Measurements from ENCODE around the gene DYNC1H1.
"Not testable (repeated sequence)": the region's sequence is repeated elsewhere in the genome, so short reads cannot be mapped to it uniquely, and the experiment has no call there.

Gene DYNC1H1

DNA sequence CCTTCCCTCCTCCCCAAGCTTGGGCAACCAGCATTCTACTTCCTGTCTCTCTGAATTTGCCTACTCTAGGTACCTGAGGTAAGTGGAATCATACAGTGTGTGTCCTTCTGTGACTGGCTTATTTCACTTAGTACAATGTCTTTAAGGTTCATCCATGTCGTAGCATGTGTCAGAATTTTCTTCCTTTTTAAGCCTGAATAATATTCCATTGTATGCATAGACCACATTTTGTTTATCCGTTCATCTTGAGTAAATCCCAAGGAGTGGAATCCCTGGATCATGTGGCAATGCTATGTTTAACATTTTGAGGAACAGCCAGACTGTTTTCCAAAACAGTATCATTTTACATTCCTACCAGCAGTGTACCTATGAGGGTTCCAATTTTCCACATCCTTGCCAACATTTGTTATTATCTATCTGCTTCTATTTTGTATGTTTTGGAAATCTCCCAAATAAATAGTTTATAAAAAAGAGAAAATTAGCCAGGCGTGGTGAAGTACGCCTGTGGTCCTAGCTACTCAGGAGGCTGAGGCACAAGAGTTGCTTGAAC, 110.1 kb downstream of the DYNC1H1 start:
- no peak for DNase-seq

DNA sequence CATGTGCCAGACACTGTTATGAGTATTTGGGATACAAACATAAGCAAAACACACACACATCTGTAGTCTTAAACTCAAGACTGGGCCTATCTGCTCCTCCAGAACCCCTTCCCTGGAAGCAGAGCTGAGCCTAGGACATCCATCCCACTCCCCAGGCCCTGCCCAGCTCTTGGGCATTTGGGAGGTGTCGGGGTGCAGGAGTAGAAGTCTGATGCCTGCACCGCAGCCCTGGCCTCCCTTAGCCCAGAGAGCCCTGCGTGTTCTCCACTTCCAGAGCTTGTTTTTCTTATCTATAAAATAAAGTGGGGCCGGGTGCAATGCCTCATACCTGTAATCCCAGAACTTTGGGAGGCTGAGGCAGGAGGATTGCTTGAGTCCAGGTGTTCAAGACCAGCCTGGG, 110.8 kb downstream of the DYNC1H1 start:
- no peak for DNase-seq

DNA sequence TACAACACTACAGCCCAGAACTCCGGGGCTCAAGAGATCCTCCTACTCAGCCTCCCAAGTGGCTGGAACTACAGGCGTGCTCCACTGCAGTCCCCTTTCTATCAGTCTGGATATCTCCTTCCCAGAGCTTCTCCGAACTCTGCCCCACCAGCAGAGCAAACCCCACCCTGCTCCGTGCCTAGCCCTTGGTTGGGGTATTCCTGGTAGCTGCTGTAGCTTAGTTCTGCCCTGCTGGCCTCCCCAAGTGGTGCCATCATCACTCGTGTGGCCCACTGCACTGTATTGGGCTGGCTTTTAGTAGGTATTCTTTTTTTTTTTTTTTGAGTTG, 113.0 kb downstream of the DYNC1H1 start:
- no peak for DNase-seq

DNA sequence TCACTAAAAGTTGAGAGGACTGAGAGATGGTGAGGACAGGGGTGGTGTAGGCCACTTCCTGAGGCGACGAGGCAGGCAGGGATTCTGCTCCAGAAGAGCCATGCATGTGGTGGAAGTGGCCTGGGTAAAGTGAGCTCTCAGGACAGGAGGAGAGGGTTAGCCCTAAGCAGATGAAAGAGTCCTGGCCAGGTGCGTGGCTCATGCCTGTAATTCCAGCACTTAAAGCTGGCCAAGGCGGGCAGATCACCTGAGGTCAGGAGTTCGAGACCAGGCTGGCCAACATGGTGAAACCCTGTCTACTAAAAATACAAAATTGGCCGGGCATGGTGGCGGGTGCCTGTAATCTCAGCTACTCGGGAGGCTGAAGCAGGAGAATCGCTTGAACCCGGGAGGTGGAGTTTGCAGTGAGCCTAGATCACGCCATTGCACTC, 114.0 kb downstream of the DYNC1H1 start:
- DNase-seq: not testable (repeated sequence)

DNA sequence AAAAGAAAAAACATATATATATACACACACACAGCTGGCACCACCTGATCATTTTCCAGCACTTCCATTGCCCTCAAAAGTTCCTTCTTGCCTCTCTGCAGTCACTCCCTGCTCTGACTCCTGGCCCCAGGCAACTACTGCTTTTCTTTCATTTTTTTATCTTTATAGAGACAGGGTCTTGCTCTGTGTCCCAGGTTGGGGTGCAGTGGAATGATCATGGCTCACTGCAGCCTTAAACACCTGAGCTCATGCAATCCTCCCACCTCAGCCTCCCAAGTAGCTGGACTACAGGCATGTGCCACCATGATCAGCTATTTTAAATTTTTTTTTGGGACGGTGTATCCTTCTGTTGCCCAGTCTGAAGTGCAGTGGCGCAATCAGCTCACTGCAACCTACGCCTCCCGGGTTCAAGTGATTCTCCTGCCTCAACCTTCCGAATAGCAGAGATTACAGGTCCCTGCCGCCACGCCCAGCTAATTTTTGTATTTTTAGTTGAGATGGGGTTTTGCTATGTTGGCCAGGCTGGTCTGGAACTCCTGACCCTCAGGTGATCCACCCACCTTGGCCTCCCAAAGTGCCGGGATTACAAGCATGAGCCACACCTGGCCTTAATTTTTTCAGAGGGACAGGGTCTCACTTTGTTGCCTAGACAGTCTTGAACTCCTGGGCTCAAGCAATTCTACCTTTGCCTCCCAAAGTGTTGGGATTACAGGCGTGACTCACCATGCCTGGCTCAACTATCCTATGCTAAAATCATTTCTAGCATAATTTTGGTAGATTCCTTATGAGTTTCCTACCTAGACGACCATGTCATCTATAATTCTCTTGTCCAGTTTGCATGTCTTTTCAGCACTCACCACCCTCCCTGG, 114.7 kb downstream of the DYNC1H1 start:
- no peak for DNase-seq

DNA sequence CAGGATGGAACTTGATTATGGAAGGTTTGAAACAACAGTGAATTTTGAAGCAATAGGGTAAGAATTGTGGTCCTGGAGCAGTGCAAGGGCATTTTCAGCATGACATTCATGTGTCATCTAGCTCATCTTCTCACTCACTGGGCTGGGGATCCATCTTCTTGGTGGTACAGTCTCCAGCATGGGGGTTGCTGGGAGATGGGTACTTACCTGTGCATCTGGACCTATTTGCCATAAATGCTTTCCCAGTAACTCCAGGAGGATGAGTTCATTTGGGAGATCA, 115.3 kb downstream of the DYNC1H1 start:
- DNase-seq: no peak

DNA sequence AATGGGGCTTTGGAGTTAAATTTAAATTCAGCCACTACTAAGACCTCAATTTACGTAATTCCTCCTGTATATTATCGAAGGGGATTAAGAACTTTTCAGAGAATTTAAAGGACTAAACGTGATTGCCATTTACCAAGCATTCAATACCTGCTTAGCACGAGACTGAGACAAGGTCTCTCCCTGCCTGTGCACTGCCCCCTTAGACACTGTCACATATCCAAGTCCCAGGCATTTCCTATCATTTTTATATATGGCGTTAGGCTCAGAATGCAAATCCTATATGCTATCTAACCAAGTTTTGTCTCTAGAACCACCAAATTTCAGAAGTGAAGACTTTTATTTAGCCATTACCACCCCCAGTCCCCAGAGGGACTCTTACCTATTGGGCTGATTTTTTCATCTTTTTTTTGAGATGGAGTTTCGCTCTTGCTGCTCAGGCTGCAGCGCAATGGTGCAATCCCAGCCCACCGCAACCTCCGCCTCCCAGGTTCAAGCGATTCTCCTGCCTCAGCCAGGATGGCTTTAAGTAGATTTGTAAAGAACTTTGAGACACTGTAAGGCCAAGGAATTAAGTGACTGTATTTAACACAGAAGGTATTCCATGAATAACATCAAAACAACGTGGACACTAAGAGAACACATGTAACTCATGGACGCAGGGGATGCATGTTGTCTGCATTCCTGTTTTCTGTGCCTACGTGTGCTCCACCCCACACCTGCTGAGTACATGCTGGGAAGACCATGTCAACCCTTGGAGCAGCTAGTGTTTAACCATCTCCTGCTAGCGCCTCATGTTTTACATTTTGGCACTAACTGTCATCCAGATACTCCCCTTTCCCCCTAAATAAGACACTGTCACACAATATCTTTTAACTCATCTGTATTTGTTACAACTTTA, 116.1 kb downstream of the DYNC1H1 start:
- DNase-seq: no peak

DNA sequence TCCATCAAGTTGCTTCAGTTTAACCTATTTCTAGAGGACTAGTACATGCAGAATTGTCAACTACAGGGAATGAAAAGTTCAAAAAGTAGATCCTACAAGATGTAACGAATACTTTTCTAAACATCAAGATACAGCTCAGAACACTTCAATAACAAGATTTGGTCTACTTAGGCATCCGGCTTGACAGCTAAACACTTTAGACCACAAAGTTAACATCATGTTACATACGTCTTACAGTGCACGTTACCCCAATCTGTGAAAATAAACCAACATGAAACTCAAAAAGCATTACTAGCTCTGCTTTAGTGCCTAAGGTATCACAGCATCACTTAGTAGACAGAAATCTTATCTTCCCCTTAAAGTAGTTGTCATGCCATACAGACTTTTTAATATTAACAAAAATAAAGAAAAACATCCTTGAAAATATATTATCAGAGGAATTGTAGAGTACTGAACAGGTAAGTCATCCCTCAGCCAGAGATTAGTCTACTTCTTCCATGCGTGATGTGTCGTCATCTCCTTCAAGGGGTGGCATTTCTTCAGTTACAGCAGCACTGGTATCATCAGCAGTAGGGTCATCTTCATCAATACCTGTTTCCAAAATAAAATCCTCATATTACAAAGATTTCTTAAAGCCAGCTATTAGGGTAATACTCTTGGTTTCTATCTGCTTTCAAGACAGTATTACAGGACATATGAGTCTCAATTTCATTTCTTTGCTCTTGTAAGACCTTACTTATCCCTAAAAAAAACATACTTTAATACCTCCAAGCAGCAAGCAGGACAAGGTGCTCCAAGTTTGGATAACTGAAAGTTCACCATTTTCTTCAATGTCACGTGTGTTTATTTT, 117.1 kb downstream of the DYNC1H1 start:
- DNase-seq: no peak

DNA sequence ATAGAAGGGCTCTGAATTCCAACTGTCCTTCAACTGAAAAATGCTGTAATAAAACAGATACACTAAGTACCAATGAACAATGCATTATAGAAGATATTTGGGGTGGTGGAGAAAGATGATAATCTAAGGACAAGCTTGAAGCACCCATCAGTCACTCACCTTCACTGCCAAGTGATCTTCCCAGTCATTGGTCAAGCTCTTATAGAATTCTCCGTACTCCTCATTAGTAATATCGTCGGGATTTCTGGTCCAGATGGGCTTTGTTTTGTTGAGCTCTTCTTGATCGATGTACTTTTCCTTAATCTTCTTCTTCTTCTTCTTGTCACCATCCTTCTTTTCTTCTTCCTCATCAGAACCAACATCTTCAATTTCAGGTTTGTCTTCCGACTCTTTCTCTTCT, 120.1 kb downstream of the DYNC1H1 start:
- DNase-seq: not testable (repeated sequence)

DNA sequence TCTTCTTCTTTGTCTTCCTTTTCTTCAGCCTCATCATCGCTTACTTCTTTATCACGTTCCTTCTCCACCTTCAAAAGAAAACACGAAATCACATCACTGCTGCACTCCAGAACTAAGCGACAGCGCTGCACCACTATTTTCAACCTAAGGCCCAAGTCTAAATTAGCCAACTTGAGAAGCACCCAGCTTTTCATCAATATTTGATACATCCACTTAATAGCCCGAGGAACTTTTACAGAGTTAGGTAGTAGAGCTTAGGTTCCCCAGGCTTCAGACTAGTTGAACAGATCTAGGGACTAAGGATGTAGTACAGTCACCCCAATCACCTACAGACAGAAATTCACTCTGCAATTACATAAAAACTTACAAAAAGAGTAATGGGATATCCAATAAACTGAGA, 120.6 kb downstream of the DYNC1H1 start:
- no peak for DNase-seq

DNA sequence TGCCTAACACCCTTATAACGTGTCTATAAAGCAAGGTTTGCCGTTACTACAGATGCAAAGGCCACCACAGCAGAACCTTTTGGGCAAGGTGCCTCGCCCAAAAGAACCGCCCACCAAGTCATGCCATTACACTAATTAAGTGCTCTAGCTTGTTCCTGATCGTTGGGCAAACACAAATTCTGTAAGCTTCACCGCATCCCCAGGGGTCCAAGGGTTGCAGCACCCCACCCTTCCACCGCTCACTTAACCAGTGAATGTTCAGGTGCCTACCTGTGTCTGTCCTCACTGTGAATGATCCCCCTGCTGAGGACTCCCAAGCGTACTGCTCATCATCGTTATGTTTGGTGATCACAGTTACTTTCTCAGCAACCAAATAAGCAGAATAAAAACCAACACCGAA, 121.1 kb downstream of the DYNC1H1 start:
- DNase-seq: no peak

DNA sequence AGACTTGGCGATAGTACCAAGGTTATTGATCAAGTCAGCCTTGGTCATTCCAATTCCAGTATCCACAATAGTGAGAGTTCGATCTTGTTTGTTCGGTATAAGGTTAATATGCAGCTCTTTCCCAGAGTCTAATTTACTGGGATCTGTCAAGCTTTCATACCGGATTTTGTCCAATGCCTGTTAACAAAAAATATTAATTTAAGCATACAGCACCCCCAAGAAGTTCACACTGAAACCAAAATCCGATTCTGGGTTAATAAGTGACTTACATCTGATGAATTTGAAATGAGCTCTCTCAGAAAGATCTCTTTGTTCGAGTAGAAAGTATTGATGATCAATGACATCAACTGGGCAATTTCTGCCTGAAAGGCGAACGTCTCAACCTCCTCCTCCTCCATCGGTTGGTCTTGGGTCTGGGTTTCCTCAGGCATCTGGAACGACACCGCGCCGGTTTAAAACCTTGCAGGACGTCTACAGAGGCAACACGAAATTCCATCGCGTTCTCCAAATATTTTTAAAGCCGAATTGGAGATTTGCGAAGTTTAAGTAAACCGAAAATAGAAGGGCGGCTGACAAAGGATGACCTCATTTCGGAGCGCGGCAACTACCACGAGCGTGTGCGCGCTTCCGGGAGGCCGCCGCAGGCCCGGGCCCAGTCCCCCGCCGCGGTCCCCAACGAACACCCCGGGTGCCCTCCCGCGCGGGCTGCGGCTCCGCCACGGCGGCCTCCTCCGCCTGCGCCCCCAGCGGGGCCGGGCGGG, 121.8 kb downstream of the DYNC1H1 start:
- DNase-seq: peak; percentile 74

DNA sequence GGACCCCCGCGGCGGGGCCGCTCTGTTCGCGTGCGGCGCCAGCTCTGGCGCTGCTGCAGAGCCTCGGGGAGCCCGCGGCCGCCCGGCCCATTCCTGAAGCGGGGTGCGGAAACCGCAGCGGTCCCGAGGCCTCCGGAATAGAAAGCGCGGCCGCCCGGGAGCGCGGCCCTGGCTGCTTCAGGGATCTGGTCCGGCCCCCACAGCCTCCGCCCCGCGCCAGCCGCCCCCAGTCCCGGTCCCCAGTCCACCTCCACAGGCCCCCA, 122.3 kb downstream of the DYNC1H1 start:
- no peak for DNase-seq

DNA sequence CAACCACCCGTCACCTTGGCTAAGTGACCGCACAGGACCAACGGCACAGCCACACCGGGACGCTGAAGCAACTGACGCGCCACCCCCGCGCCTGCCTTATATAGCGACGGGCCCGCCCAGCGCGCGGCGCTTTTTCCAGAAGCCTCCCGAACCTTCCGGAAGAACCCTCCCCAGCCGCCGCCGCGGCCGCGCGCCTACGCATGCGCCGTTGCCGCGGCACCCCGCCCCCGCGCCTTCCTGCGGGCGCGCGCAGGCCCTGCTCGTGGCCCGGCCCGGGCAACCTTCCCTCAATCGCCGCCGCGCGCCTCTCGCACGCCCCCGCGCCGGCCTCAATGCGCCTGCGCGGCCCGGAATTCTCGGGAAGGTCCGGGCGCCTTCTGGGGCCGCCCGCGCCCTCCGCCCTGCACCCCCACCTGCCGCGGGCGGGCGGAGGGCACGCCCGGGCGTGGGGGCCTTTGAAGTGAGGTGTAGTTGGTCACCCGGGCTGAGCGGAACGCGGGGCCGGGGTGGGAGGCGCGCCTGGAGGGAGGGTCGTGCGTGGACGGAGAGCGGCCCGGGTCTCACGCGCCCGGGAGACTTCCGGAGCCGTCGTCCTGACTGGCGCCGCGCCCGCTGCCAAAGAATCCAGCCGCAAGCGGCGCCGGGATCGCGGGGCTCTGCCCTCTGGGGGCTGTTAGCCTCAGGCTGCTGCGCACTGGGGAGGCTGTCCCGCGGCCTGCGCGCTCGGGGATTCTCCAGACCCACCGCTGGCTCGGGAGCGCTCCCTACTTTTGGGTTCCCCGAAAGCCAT, 122.8 kb downstream of the DYNC1H1 start, which contains the start of gene HSP90AA1:
TSS of gene HSP90AA1 (minus strand) at position 73 of the 790 bp plus-strand sequence. CDS start 666 bp downstream, outside the sequence.
- DNase-seq: peak; percentile 98

DNA sequence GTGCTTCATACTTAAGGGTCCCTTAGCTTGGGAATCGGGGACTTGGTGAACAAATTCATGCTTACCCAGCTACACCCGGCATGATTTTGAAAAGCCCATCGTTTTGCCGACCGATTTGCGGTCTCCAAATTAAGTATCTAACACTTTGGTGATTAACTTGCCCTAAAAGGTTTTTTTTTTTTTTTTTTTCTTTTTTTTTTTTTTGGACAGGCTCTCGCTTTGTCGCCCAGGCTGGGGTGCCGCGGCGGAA, 123.3 kb downstream of the DYNC1H1 start:
- DNase-seq: no peak

DNA sequence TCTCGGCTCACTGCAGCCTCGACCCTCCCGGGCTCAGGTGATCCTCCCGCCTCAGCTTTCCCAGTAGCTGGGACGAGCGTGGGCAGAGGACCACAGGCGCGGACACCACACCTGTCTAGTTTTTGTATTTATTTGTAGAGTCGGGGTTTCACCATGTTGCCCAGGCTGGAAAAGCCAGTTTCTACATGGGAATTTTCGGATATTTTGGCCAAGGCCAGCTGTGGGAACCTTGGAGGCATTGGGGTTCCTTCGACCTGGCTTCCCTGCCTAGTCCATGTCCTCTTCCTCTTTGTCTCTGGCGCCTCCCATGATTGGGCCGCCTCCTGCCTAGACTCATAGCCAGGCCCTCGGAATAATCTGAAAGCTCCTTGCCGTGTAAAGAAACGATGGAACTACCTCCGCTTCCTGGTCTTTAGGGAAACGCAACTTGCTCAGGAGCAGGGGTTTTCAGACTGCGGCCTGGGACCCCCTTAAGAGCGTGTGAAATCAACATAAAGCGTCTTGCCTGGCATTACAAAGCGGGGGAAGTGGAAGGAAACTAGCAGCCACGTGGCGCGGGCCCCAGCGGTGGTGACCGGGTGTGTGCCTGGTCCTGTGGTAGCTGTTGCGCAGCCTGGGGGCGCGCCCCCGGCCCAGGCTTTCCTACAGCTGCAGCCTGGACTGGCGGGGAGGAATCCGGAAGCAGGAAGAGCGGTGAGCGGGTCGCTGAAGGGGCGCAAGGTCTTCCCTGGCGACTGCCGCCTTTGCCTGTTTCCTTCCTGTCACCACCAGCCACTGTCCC, 123.8 kb downstream of the DYNC1H1 start:
- DNase-seq: peak; percentile 63

DNA sequence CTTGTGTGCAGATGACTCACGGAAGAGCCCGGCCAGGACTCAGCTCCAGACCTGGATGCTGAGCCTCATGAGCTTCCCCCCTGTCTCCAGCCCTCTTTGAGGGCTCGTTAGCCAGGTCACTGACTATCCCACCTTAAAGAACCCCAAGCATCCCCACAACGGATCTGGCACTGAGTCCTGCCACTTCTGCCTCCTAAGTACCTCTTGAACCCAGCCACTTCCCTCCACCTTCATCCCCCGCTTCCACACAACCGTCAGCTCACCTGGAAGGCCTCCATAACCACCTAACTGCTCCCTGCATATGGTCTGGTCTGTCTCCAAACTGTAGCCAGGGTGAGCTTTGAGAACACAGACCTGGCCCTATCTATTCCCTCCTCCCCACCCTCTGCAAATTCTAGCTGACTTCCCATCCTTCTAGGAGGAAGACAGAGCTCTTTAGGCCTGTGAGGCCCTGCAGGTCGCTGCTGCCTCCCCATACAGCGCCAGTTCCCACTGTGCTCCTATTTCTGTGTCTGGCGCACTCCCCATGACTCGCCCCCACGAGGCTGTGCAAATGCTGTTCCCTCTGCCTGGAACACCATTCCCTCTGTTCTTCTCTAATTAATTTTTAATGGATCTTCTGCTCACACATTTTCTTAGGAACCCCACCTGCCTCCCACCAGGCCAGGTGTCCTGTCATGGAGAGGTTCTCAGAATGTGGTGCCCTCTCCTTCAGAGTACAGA, 125.4 kb downstream of the DYNC1H1 start:
- no peak for DNase-seq

DNA sequence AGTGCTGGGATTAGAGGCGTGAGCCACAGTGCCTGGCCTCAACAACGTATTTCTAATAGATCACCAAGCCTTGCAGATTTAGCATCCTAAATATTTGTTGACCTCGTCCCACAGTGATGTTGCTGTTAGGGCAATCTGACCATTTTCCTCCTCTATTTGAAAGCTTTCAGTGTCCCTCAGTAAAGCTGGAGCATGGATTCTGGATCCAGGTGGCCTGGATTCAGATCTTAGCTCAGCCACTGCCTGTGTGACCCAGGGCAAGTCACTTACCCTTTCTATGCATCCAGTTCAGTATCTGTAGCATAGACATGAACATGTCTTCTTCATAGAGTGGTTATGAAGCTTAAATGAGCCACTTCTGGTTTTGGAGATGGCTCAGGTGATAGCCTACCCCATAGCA, 126.3 kb downstream of the DYNC1H1 start:
- DNase-seq: no peak

DNA sequence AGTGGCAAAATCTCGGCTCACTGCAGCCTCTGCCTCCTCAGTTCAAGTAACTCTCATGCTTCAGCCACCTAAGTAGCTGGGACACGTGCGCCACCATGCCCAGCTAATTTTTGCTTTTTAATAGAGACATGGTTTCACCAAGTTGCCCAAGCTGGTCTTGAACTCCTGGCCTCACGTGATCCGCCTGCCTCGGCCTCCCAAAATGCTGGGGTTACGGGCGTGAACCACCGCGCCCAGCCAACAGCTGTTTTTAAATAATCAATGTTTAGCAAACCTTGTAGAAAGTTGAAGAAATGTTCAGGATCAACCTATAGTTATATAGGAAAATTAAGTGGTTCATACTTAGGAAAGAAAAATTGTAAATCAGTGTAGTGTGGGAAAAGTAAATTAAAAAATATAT, 128.4 kb downstream of the DYNC1H1 start:
- DNase-seq: no peak

DNA sequence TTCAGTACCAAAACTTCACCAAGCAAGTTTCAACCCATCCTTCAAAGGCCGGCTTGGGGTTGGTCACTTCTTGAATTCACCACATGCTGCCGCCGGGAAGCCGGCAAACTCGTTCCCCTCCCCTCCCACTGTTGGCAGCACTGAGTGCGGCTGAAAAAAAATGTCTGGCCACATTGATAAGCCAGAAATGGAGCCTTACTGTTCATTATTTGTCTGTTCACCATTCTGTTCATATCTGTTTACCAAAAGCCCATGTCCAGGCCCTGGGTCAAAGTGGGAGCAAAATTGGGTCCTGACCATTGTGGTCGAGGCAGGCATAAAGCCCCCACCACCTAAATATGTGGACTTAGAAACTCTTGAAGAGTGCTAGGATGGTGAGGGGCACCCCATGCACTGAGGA, 129.7 kb downstream of the DYNC1H1 start:
- no peak for DNase-seq

Measured in activated CD4-positive, CD25-positive, alpha-beta regulatory T cell treated with anti-CD3 and anti-CD28 coated beads, Interleukin-2, amount 50 U/mL, for 72 hours (primary cell).